ENCODE data around the gene KCNJ12.
"Not testable (repeated sequence)": the region's sequence is repeated elsewhere in the genome, so short reads cannot be mapped to it uniquely, and the experiment has no call there.

KCNJ12 gene

DNA sequence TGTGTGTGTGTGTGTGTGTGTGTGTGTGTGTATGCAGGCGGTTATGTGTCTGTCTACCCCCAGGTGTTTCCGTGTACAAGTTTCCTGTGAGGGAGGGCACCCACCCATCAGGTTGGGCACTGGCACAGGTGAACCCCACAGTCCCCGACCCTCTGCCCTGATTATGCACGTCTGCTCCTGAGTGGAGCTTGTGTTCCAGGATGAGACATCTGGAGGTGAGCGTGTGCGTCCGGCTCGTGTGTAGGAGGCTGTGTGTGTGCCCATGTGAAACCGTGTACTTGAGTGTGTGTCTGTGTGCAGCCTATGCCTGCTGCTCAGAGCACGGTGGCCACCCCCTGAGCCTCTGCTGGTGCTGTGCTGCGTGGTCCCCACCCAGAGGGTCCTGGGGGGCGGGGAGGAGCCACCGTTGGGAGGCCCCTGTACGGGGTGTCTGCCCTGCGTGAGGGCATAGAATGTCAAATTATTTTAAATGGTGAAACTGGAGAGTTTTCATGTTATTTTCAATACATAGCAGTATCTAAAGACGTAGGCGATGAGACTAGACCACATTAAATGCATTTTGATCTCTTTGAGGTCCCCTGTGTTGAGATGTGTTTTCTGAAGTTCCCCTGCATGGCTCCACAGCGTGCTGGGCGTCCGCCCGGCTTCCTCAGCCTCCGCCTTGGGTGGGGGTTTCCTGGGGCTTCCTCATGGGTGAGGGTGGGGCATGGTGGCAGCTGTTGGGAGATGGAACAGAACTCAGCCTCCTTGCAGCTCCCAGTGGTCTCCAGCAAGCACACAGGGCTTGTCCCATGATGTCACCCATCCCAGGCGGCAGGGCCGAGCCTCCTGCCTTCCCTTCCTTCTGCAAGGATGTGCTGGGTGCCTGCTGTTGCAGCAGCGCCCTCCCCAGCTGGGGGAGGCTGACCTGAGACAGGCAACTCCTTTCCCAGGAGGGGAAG, 43.4 kb downstream of the KCNJ12 start:
- Histone ChIP-seq H3K79me1 (replicated peaks; ENCODE audit: low read length, poor library complexity, severe bottlenecking) (no peaks in the 10 kb centered on the region), H3K27ac (ENCODE audit: low read length, poor library complexity, severe bottlenecking) (no peak overlapping the region), H3K18ac (ENCODE audit: low read depth in 1 of 2, low read length in 2 of 2) (no peak overlapping the region), H3K27me3 (ENCODE audit: control insufficient read depth in 1 of 2, insufficient read depth in 1 of 2, low read length in 2 of 2) (peaks cover 0 to 13% of the 10 kb centered on the region in 2 experiments), H2AK5ac (ENCODE audit: low read length, severe bottlenecking) (no peak overlapping the region), H3K9ac (ENCODE audit: low read length) (no peak overlapping the region), H2BK15ac (ENCODE audit: low read depth, poor library complexity, severe bottlenecking) (no peak overlapping the region), H2BK5ac (ENCODE audit: low read depth, low read length, poor library complexity, severe bottlenecking) (no peak overlapping the region), H3K23ac (ENCODE audit: low read length in 2 of 2) (no peak overlapping the region), H3K4me2 (ENCODE audit: low read length, poor library complexity, severe bottlenecking) (no peak overlapping the region), H3K4me3 (ENCODE audit: insufficient read depth in 1 of 2, low read depth in 1 of 2, low read length in 2 of 2) (no peak overlapping the region), H3K14ac (ENCODE audit: low read length in 2 of 2) (peak overlapping the region in 1 of 2 experiments; percentile 57), H2BK120ac (ENCODE audit: low read depth, low read length) (no peak overlapping the region), H2AFZ (ENCODE audit: low read depth, low read length) (no peak overlapping the region), H4K8ac (ENCODE audit: low read length) (no peak overlapping the region), H3K36me3 (ENCODE audit: control insufficient read depth in 1 of 2, insufficient read depth in 2 of 2, low read depth in 1 of 2, low read length in 2 of 2) (no peaks in the 10 kb centered on the region), H3K4me1 (ENCODE audit: control insufficient read depth, insufficient read depth, low read depth, low read length) (no peaks in the 10 kb centered on the region), H4K91ac (ENCODE audit: low read length) (no peak overlapping the region), H2BK12ac (ENCODE audit: low read length in 2 of 2) (no peak overlapping the region), H3K4ac (ENCODE audit: low read depth in 1 of 2, low read length in 2 of 2) (no peak overlapping the region), H3K9me3 (ENCODE audit: control insufficient read depth, low read length) (no peaks in the 10 kb centered on the region)
- 82% methylated on average over 25 of the region's 25 CpGs for whole genome bisulfite sequencing
- no peak for DNase-seq

DNA sequence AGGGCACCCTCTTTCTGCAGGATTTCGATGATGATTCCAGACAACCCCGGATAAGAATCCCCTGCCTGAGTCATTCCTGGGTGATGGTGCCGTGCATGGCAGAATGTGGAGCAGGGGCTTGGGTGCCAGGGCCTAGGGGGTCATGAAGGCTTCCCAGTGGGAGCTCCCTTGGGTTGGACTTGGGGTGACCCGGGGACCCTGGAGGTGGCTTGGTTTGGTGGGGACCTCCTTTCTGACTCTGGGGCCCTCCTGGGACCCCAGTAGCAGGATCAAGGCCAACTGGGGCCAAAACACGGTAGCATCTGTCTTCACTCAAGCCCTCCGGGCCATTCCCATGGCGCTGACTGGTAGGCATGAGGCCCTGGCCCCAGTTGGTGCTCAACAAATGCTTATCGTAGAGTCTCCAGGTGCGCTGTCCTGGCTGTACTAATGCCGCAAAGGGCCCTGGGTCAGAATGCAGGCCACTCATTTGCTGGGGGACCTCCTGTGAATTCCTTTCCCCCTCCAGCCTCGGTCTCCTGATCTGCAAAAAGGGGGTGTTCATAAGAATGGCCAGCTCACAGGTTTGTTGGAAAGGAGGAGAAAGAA, 44.4 kb downstream of the KCNJ12 start:
- not testable (repeated sequence) for H3K9ac ChIP-seq (ENCODE audit: low read length); H3K4ac ChIP-seq (ENCODE audit: low read depth in 1 of 2, low read length in 2 of 2); H2BK120ac ChIP-seq (ENCODE audit: low read depth, low read length); H3K18ac ChIP-seq (ENCODE audit: low read depth in 1 of 2, low read length in 2 of 2); H3K9me3 ChIP-seq (ENCODE audit: control insufficient read depth, low read length); H3K4me1 ChIP-seq (ENCODE audit: control insufficient read depth, insufficient read depth, low read depth, low read length); H3K14ac ChIP-seq (ENCODE audit: low read length in 2 of 2); H2BK5ac ChIP-seq (ENCODE audit: low read depth, low read length, poor library complexity, severe bottlenecking); H2AK5ac ChIP-seq (ENCODE audit: low read length, severe bottlenecking); H4K8ac ChIP-seq (ENCODE audit: low read length); H2AFZ ChIP-seq (ENCODE audit: low read depth, low read length); DNase-seq; H4K91ac ChIP-seq (ENCODE audit: low read length); H3K23ac ChIP-seq (ENCODE audit: low read length in 2 of 2); H3K79me1 ChIP-seq (replicated peaks; ENCODE audit: low read length, poor library complexity, severe bottlenecking); H3K4me2 ChIP-seq (ENCODE audit: low read length, poor library complexity, severe bottlenecking); H3K36me3 ChIP-seq (ENCODE audit: control insufficient read depth in 1 of 2, insufficient read depth in 2 of 2, low read depth in 1 of 2, low read length in 2 of 2); H2BK15ac ChIP-seq (ENCODE audit: low read depth, poor library complexity, severe bottlenecking); H3K4me3 ChIP-seq (ENCODE audit: insufficient read depth in 1 of 2, low read depth in 1 of 2, low read length in 2 of 2); H3K27ac ChIP-seq (ENCODE audit: low read length, poor library complexity, severe bottlenecking); H2BK12ac ChIP-seq (ENCODE audit: low read length in 2 of 2)
- H3K27me3 ChIP-seq (ENCODE audit: control insufficient read depth in 1 of 2, insufficient read depth in 1 of 2, low read length in 2 of 2), result peaks cover 0 to 14% of the 10 kb centered on the region in 2 experiments
- WGBS, result 81% methylated on average over 9 of the region's 11 CpGs

DNA sequence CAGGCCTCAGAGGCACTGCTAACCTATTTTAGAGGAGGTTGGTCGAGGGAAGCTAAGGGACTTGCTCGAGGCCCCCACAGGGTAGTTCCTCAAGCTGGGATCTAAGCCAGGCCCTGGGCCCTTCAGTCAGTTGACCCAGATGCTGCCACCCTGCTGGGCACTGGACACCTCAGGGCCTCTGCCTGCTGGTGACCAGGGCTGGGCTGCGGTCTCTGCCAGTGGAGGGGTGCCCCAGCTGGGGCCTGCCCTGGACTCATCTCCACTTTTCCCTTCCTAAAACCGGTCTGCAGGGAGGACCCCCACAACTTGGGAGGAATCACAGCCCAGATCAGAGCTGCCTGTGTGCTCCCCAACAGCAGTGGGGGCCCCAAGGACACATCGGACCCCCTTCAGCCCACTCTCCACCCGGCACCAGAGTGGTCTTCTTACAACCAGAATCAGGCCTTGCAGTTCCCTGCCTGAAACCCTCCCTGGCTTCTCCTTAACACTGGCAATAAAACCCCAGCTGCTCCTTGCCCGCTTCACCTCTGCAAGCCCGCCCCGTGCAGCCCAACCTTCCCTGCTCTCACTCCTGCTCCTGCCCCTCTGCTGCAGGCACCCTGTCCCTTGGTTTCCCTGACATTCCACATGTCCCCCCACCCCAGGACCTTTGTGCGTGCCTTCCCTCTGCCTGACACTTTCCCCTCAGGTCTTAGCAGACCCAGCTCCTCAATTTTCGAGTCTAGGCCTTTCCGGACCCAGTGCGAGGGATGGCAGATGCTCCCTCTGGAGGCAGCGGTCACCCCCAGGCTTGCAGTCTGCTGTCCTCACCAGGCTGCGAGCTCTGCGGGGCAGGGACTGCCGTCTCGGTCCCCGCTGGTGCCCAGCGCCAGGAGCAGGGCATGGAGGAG, 45.5 kb downstream of the KCNJ12 start:
- H3K4me1 ChIP-seq (ENCODE audit: control insufficient read depth, insufficient read depth, low read depth, low read length); H3K36me3 ChIP-seq (ENCODE audit: control insufficient read depth in 1 of 2, insufficient read depth in 2 of 2, low read depth in 1 of 2, low read length in 2 of 2); H2BK15ac ChIP-seq (ENCODE audit: low read depth, poor library complexity, severe bottlenecking); H3K23ac ChIP-seq (ENCODE audit: low read length in 2 of 2); H3K18ac ChIP-seq (ENCODE audit: low read depth in 1 of 2, low read length in 2 of 2); H3K9me3 ChIP-seq (ENCODE audit: control insufficient read depth, low read length); H2BK12ac ChIP-seq (ENCODE audit: low read length in 2 of 2); H3K4ac ChIP-seq (ENCODE audit: low read depth in 1 of 2, low read length in 2 of 2); H4K8ac ChIP-seq (ENCODE audit: low read length); H4K91ac ChIP-seq (ENCODE audit: low read length); H2AK5ac ChIP-seq (ENCODE audit: low read length, severe bottlenecking); H2BK5ac ChIP-seq (ENCODE audit: low read depth, low read length, poor library complexity, severe bottlenecking); H3K4me3 ChIP-seq (ENCODE audit: insufficient read depth in 1 of 2, low read depth in 1 of 2, low read length in 2 of 2); DNase-seq; H2BK120ac ChIP-seq (ENCODE audit: low read depth, low read length); H3K9ac ChIP-seq (ENCODE audit: low read length); H3K4me2 ChIP-seq (ENCODE audit: low read length, poor library complexity, severe bottlenecking); H3K27ac ChIP-seq (ENCODE audit: low read length, poor library complexity, severe bottlenecking); H2AFZ ChIP-seq (ENCODE audit: low read depth, low read length); H3K14ac ChIP-seq (ENCODE audit: low read length in 2 of 2); H3K79me1 ChIP-seq (replicated peaks; ENCODE audit: low read length, poor library complexity, severe bottlenecking): not testable (repeated sequence)
- peaks cover 0 to 16% of the 10 kb centered on the region in 2 experiments for H3K27me3 ChIP-seq (ENCODE audit: control insufficient read depth in 1 of 2, insufficient read depth in 1 of 2, low read length in 2 of 2)
- 82% methylated on average over 20 of the region's 20 CpGs for WGBS

Measured in mesenchymal stem cell (in vitro differentiated cells and primary cell).